K562 (cell line): ENCODE measurements around the gene DPP3. TPM values are rescaled to one million over a fixed set of nuclear protein-coding genes. Genes with fewer than 3 reads are reported as not detected.

Source experiments
- BDP1 ChIP-seq: IDR thresholded peaks from 3 replicates; pipeline ENCODE4 v1.6.1; 2011; ENCODE audit not compliant: insufficient read length, insufficient read depth
- CLOCK ChIP-seq: fragments of 250-450 bp; sonication (Bioruptor Pico); IDR thresholded peaks from 2 replicates; pipeline ENCODE4 v1.4.0; 2020; ENCODE audit warnings: mild to moderate bottlenecking, moderate library complexity, borderline replicate concordance
- ELF4 ChIP-seq: fragments of 450-650 bp; formaldehyde crosslinking; IDR thresholded peaks from 2 replicates; pipeline ENCODE4 v1.4.0; 2022; ENCODE audit warnings: missing genetic modification characterization
- HDGF ChIP-seq: fragments of 450-650 bp; IDR thresholded peaks from 2 replicates; pipeline ENCODE4 v1.6.1; 2016
- ILF3 ChIP-seq: fragments of 450-650 bp; IDR thresholded peaks from 2 replicates; pipeline ENCODE4 v1.6.1; 2018; ENCODE audit warnings: antibody characterized with exemption, mild to moderate bottlenecking, moderate library complexity, borderline replicate concordance
- MTA2 ChIP-seq: fragments of 450-650 bp; IDR thresholded peaks from 2 replicates; pipeline ENCODE4 v1.6.1; 2016; ENCODE audit warnings: low read depth
- NR2C1 ChIP-seq, 2 experiments: fragments of 450-650 bp; IDR thresholded peaks; 2 replicates each; pipeline ENCODE4 v1.6.1; 2017; ENCODE audit warnings: mild to moderate bottlenecking in 2 of 2, antibody characterized with exemption in 1 of 2, inconsistent platforms in 1 of 2, missing compliant biosample characterization in 1 of 2, missing genetic modification characterization in 1 of 2
- SMAD2 ChIP-seq: fragments of 150-350 bp; IDR thresholded peaks from 2 replicates; pipeline ENCODE4 v1.6.1; 2014; ENCODE audit warnings: low read depth, mild to moderate bottlenecking, low read length
- SRSF7 ChIP-seq: fragments of 200-400 bp; formaldehyde crosslinking; optimal IDR thresholded peaks from 2 replicates; pipeline ENCODE3; 2017; ENCODE audit warnings: mild to moderate bottlenecking, low read depth, low read length
- TGIF2 ChIP-seq: sonication (generic); formaldehyde crosslinking; IDR thresholded peaks from 2 replicates; pipeline ENCODE4 v1.8.1; 2022; ENCODE audit warnings: mild to moderate bottlenecking, missing genetic modification reagents, moderate library complexity
- TOE1 ChIP-seq, 2 experiments: fragments of 450-650 bp in 1 of 2; sonication (generic) in 1 of 2; formaldehyde crosslinking in 1 of 2; IDR thresholded peaks; 2 replicates each; pipeline versions ENCODE4 v1.7.1 to v1.8.0; 2016 to 2022; ENCODE audit warnings: borderline replicate concordance in 2 of 2, mild to moderate bottlenecking in 2 of 2, antibody characterized with exemption in 1 of 2, inconsistent platforms in 1 of 2, low read depth in 1 of 2, missing genetic modification reagents in 1 of 2, moderate library complexity in 1 of 2
- ZMIZ1 ChIP-seq, 2 experiments: fragments of 150-350 bp in 1 of 2; IDR thresholded peaks; 2 replicates each; pipeline ENCODE4 v1.6.1; 2012 to 2016; ENCODE audit warnings: low read depth in 2 of 2, low read length in 2 of 2, mild to moderate bottlenecking in 1 of 2, moderate library complexity in 1 of 2
- ZNF347 ChIP-seq: fragments of 450-650 bp; formaldehyde crosslinking; IDR thresholded peaks from 2 replicates; pipeline ENCODE4 v1.4.0; 2020; ENCODE audit warnings: low read depth, mild to moderate bottlenecking, moderate library complexity
- ZNF609 ChIP-seq: sonication (generic); formaldehyde crosslinking; IDR thresholded peaks from 2 replicates; pipeline ENCODE4 v1.8.1; 2023; ENCODE audit warnings: missing genetic modification reagents, mild to moderate bottlenecking, borderline replicate concordance
- polyA plus RNA-seq, 8 experiments: library from polyadenylated mRNA; depleted of rRNA in 4 of 8; stranded (reverse) in 5 of 8; unstranded in 3 of 8; fragments of >200 nt; fragmentation: Nextera tagmentation in 2 of 8; fragmentation: Illumina TruSeq in 1 of 8; extraction: Ambion mirVana in 2 of 8; extraction: Trizol in 1 of 8; gene quantifications; 2 replicates each; pipeline versions ENCODE4 v1.2.1 to v1.2.3, GENCODE V29; 2011 to 2014; ENCODE audit warnings: inconsistent platforms in 1 of 8, missing spikeins in 1 of 8
- total RNA-seq, 7 experiments: library from RNA; depleted of rRNA in 6 of 7; stranded (reverse); fragments of >200 nt in 6 of 7; fragmentation: Illumina TruSeq in 2 of 7; extraction: Trizol in 2 of 7; gene quantifications; 2 replicates each; pipeline versions ENCODE4 v1.2.1 to v1.2.3, GENCODE V29; 2011 to 2021; ENCODE audit warnings: low replicate concordance in 1 of 7

The DPP3 gene
- total and polyA plus RNA-seq, 9 of the 15 experiments (the other 6 are each of a cell fraction or from before 2014, with no cell fraction given) = 3.7 to 69.2 (median 43.3) TPM

GRCh38 chr11:66438504-66439466, 41.4 kb upstream of the DPP3 start, which contains the start of gene MRPL11 (continued):
- TF ChIP-seq SRSF7 (no peak), TOE1 (IDR thresholded peaks at IDR 0.05; ENCODE audit: borderline replicate concordance) (peak; percentile 95), TOE1 (CRISPR knock-in tag; IDR thresholded peaks at IDR 0.05; ENCODE audit: borderline replicate concordance, low read depth) (0 out of 2 replicates have a peak, but pooled peaks have one; percentile 19), ZNF609 (CRISPR knock-in tag) (no peak), NR2C1 (IDR thresholded peaks at IDR 0.05) (peak; percentile 99), NR2C1 (tag; IDR thresholded peaks at IDR 0.05) (peak; percentile 100), SMAD2 (no peak), MTA2 (0 out of 2 replicates have a peak, but pooled peaks have one; percentile 32), CLOCK (CRISPR knock-in tag) (no peak), BDP1 (no peak), HDGF (0 out of 2 replicates have a peak, but pooled peaks have one; percentile 52), ILF3 (no peak), ZMIZ1 (IDR thresholded peaks at IDR 0.05; ENCODE audit: low read depth in 2 of 2, low read length in 2 of 2) (no peak), ZNF347 (CRISPR knock-in tag) (no peak), TGIF2 (CRISPR knock-in tag) (no peak), ELF4 (no peak; the same call in 1 of the 2 replicates)
